Colonic mucosa (tissue), 4 donors: ENCODE data around the gene SPATA12. TPM values are rescaled to one million over a fixed set of nuclear protein-coding genes. Genes with fewer than 3 reads are reported as not detected.

Source experiments
- DNase-seq: peaks from one replicate; pipeline ENCODE4 v3.0.0-alpha.2; 2020
- H3K27ac ChIP-seq: fragments of 200-600 bp; one replicate; pipeline ENCODE4 v1.8.0; 2021
- H3K27me3 ChIP-seq: fragments of 200-600 bp; one replicate; pipeline ENCODE4 v1.8.0; 2021
- H3K36me3 ChIP-seq: fragments of 200-600 bp; one replicate; pipeline ENCODE4 v1.8.0; 2021
- H3K4me1 ChIP-seq: fragments of 200-600 bp; one replicate; pipeline ENCODE4 v1.8.0; 2021; ENCODE audit warnings: mild to moderate bottlenecking
- H3K4me3 ChIP-seq: fragments of 200-600 bp; one replicate; pipeline ENCODE4 v1.8.0; 2021
- H3K9ac ChIP-seq, 2 donors: one replicate each; pipeline ENCODE4 v1.7.0; 2013; ENCODE audit warnings: control low read depth in 2 of 2, low read depth in 2 of 2, low read length in 2 of 2
- H3K9me3 ChIP-seq: fragments of 200-600 bp; one replicate; pipeline ENCODE4 v1.8.0; 2021
- CTCF ChIP-seq: fragments of 200-600 bp; IDR thresholded peaks from one replicate; pipeline ENCODE4 v1.8.0; 2022; ENCODE audit warnings: antibody characterized with exemption, mild to moderate bottlenecking
- intact Hi-C: fragments of 100-400 bp; cut with DNase I; formaldehyde crosslinking; loops from one replicate; pipeline ENCODE4 v1.14.1; 2022
- total RNA-seq, 2 donors: library from RNA; stranded (reverse); fragmentation: NEBNext Ultra II Directional in 1 of 2; extraction: Animal tissue kit (Norgen Biotek cat#: 25700) in 1 of 2; gene quantifications; one replicate each; pipeline ENCODE4 v1.2.1, GENCODE V29; 2021
- donor health status: healthy.
- donor health status: DM: no; HTN: no; CAD: no.
- donor health status: DM: no; HTN: no; CAD: no.

SPATA12 gene
- total RNA-seq, 2 donors from 2014 or later = 0.27 TPM; not detected in 1

GRCh38 chr3:57077630-57078343 lies 17.3 kb downstream of the SPATA12 start:
- H3K9me3 ChIP-seq = no peaks in the 10 kb centered on the region
- no peaks in the 10 kb centered on the region for H3K36me3 ChIP-seq
- intact Hi-C loops = loop anchor here (5.0 kb wide), 1 partner anchor 80 kb away; no protein-coding TSS in a partner anchor
- no peak for TF ChIP-seq CTCF
- H3K9ac ChIP-seq = peak overlapping the region; percentile 82 to 83
- H3K4me3 ChIP-seq = peak overlapping the region; percentile 55
- DNase-seq = no peak
- no peaks in the 10 kb centered on the region for H3K27me3 ChIP-seq
- H3K27ac ChIP-seq = peak overlapping the region; percentile 45
- no peaks in the 10 kb centered on the region for H3K4me1 ChIP-seq

GRCh38 chr3:57078344-57078634 lies 17.8 kb downstream of the SPATA12 start:
- peak; percentile 69 for DNase-seq
- Histone ChIP-seq H3K4me3 (peak overlapping the region; percentile 55), H3K9me3 (no peaks in the 10 kb centered on the region), H3K27me3 (no peaks in the 10 kb centered on the region), H3K4me1 (no peaks in the 10 kb centered on the region), H3K36me3 (no peaks in the 10 kb centered on the region), H3K9ac (peak overlapping the region; percentile 82 to 83), H3K27ac (peak overlapping the region; percentile 45)
- intact Hi-C loops = loop anchor here (5.0 kb wide), 1 partner anchor 81 kb away; no protein-coding TSS in a partner anchor
- no peak for TF ChIP-seq CTCF

- Histone ChIP-seq H3K4me1 (no peaks in the 10 kb centered on the region), H3K27me3 (no peaks in the 10 kb centered on the region), H3K27ac (peak overlapping the region; percentile 45), H3K9me3 (no peaks in the 10 kb centered on the region), H3K4me3 (peak overlapping the region; percentile 55), H3K36me3 (no peaks in the 10 kb centered on the region), H3K9ac (peak overlapping the region; percentile 82 to 83)
- DNase-seq = peak; percentile 65
- intact Hi-C loops = loop anchor here (5.0 kb wide), 1 partner anchor 82 kb away; no protein-coding TSS in a partner anchor
- no peak for TF ChIP-seq CTCF
These were observed 18.4 kb downstream of the SPATA12 start for GRCh38 chr3:57078635-57079473.

- Histone ChIP-seq H3K9me3 (no peaks in the 10 kb centered on the region), H3K27ac (no peak overlapping the region), H3K4me3 (peak overlapping the region; percentile 55), H3K9ac (peak overlapping the region in 1 of 2 donors; percentile 32), H3K36me3 (no peaks in the 10 kb centered on the region), H3K27me3 (no peaks in the 10 kb centered on the region), H3K4me1 (no peaks in the 10 kb centered on the region)
- TF ChIP-seq CTCF = no peak
- peak; percentile 58 for DNase-seq
- intact Hi-C loops = loop anchor here (5.0 kb wide), 1 partner anchor 82 kb away; no protein-coding TSS in a partner anchor
These were observed 19.0 kb downstream of the SPATA12 start for GRCh38 chr3:57079474-57079831.

- DNase-seq = no peak
- H3K9ac ChIP-seq = no peak overlapping the region
- H3K27me3 ChIP-seq = no peaks in the 10 kb centered on the region
- no peak overlapping the region for H3K4me3 ChIP-seq
- TF ChIP-seq CTCF = no peak
- H3K9me3 ChIP-seq = no peaks in the 10 kb centered on the region
- no peak overlapping the region for H3K27ac ChIP-seq
- H3K36me3 ChIP-seq = no peaks in the 10 kb centered on the region
- H3K4me1 ChIP-seq = no peaks in the 10 kb centered on the region
- intact Hi-C loops = no loop called here
These were observed 19.7 kb downstream of the SPATA12 start for GRCh38 chr3:57080171-57080570.
